ENCODE results near the gene POLR3B. TPM values are rescaled to one million over a fixed set of nuclear protein-coding genes. Genes with fewer than 3 reads are reported as not detected.

Gene POLR3B
- total RNA-seq, 1 donor from 2014 or later: 7.5 TPM

- Mint-ChIP-seq H3K27me3 (ENCODE audit: unreplicated experiment) (no peaks in the 10 kb centered on the region), H3K9me3 (ENCODE audit: unreplicated experiment) (no peaks in the 10 kb centered on the region), H3K27ac (ENCODE audit: unreplicated experiment) (peak overlapping the region; percentile 50), H3K4me3 (ENCODE audit: unreplicated experiment) (no peak overlapping the region), H3K4me1 (ENCODE audit: unreplicated experiment) (peaks cover 16% of the 10 kb centered on the region), H3K36me3 (ENCODE audit: low read depth, unreplicated experiment) (no peaks in the 10 kb centered on the region)
- no peak for DNase-seq (ENCODE audit: low spot score)
- no peak for TF ChIP-seq CTCF (IDR thresholded peaks at IDR 0.05; ENCODE audit: unreplicated experiment)
Observed at GRCh38 chr12:106417926-106418910, 60.7 kb downstream of the POLR3B start.

DNA sequence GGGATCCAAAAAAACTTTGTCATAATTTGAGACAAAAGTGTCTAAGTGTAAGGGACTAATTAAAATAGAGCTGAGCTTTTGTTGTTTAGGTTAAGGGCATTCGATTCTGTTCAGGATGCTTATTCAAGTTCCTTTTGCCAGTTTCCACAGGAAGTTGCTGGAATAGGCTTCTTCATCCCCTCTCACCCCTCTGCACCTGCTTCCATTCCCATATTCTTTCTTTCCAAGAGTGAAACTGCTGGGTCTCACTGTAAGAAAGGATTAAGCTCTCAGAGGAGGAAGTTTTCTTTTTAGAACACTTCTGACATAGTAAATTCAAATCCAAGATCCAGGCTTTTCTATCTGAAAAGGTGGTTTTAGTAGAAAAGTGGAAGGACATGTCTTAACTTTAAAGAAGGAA lies 61.4 kb downstream of the POLR3B start:
- DNase-seq (ENCODE audit: low spot score): no peak
- Mint-ChIP-seq H3K27me3 (ENCODE audit: unreplicated experiment) (no peaks in the 10 kb centered on the region), H3K4me1 (ENCODE audit: unreplicated experiment) (peaks cover 16% of the 10 kb centered on the region), H3K4me3 (ENCODE audit: unreplicated experiment) (no peak overlapping the region), H3K36me3 (ENCODE audit: low read depth, unreplicated experiment) (no peaks in the 10 kb centered on the region), H3K27ac (ENCODE audit: unreplicated experiment) (peak overlapping the region; percentile 50), H3K9me3 (ENCODE audit: unreplicated experiment) (no peaks in the 10 kb centered on the region)
- no peak for TF ChIP-seq CTCF (IDR thresholded peaks at IDR 0.05; ENCODE audit: unreplicated experiment)

- Mint-ChIP-seq H3K27me3 (ENCODE audit: unreplicated experiment) (peaks cover 2% of the 10 kb centered on the region), H3K4me1 (ENCODE audit: unreplicated experiment) (peaks cover 14% of the 10 kb centered on the region), H3K27ac (ENCODE audit: unreplicated experiment) (no peak overlapping the region), H3K36me3 (ENCODE audit: low read depth, unreplicated experiment) (no peaks in the 10 kb centered on the region), H3K9me3 (ENCODE audit: unreplicated experiment) (no peaks in the 10 kb centered on the region), H3K4me3 (ENCODE audit: unreplicated experiment) (no peak overlapping the region)
- DNase-seq (ENCODE audit: low spot score): no peak
- TF ChIP-seq CTCF (IDR thresholded peaks at IDR 0.05; ENCODE audit: unreplicated experiment): no peak
Observed at GRCh38 chr12:106423291-106423690, 65.7 kb downstream of the POLR3B start.

DNA sequence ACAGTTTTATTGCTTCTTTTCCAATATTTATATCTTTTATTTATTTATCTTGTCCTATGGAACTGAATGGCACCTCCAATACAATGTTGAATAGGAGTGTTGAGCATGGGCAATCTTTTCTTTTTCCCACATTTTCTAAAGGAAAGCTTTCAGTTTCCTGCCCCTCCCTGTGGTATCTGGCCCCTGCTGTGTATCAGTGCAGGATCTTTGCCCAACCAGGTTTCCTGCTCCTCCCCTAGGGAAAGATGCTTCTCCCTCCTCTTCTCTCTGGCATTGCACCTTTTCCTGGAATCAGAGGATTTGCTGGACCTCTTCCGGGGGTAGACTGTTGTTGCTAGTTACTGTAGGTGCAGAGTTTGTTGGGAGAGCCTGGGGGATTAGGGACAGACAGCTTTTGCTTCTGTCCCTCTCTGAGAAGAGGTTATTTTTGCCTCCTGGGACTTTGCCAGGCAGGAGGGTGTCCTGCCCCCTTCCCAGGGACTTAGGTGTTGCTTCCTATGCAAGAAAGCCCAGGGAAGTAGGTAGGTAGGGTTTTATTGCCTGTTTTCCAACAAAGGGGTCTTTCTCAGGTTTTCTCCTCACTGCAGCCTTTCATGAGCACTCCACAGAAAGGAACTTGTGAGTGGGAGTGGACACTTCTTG lies 67.6 kb downstream of the POLR3B start:
- no peaks in the 10 kb centered on the region for H3K36me3 Mint-ChIP-seq (ENCODE audit: low read depth, unreplicated experiment)
- H3K4me3 Mint-ChIP-seq (ENCODE audit: unreplicated experiment): no peak overlapping the region
- peaks cover 3% of the 10 kb centered on the region for H3K27me3 Mint-ChIP-seq (ENCODE audit: unreplicated experiment)
- DNase-seq (ENCODE audit: low spot score): peak; percentile 9
- H3K4me1 Mint-ChIP-seq (ENCODE audit: unreplicated experiment): peaks cover 4% of the 10 kb centered on the region
- no peak overlapping the region for H3K27ac Mint-ChIP-seq (ENCODE audit: unreplicated experiment)
- no peaks in the 10 kb centered on the region for H3K9me3 Mint-ChIP-seq (ENCODE audit: unreplicated experiment)
- TF ChIP-seq CTCF (IDR thresholded peaks at IDR 0.05; ENCODE audit: unreplicated experiment): no peak

DNA sequence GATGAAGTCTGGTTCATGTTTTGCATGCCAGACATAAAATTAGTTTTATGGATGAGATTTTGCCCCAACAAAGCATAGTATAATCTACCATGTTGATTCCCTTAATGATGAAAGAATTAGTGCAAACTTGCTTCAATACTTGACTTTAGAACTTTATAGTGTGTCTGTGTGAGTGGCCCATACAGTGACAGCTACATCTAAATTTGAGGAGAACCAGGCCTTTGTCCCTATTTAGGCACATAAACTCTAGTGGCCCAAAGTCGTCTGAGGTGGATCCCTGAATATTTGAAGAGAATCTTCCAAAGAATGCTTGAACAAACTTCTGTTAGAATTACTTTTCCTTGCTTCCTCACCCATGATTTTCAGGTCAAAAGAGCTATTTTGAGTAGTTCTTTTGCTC lies 70.4 kb downstream of the POLR3B start:
- no peaks in the 10 kb centered on the region for H3K36me3 Mint-ChIP-seq (ENCODE audit: low read depth, unreplicated experiment)
- no peak for TF ChIP-seq CTCF (IDR thresholded peaks at IDR 0.05; ENCODE audit: unreplicated experiment)
- DNase-seq (ENCODE audit: low spot score): no peak
- no peak overlapping the region for H3K4me3 Mint-ChIP-seq (ENCODE audit: unreplicated experiment)
- peaks cover 3% of the 10 kb centered on the region for H3K27me3 Mint-ChIP-seq (ENCODE audit: unreplicated experiment)
- H3K4me1 Mint-ChIP-seq (ENCODE audit: unreplicated experiment): peaks cover 9% of the 10 kb centered on the region
- H3K9me3 Mint-ChIP-seq (ENCODE audit: unreplicated experiment): no peaks in the 10 kb centered on the region
- no peak overlapping the region for H3K27ac Mint-ChIP-seq (ENCODE audit: unreplicated experiment)

Data from endothelial cell (in vitro differentiated cells).